GM19025 (cell line): Measurements from ENCODE around the gene ZSCAN26.
"Not testable (repeated sequence)": the region's sequence is repeated elsewhere in the genome, so short reads cannot be mapped to it uniquely, and the experiment has no call there.

ENCODE experiments used
- ATAC-seq: cut with Tn5 transposase; IDR thresholded peaks from one replicate; pipeline ENCODE4 v1.9.1; 2021; ENCODE audit warnings: mild to moderate bottlenecking, low read depth, moderate library complexity; ENCODE audit not compliant: unreplicated experiment

The ZSCAN26 gene

GRCh38 chr6:28315628-28316027, 48.7 kb downstream of the ZSCAN26 start:
- ATAC-seq: no peak

- not testable (repeated sequence) for ATAC-seq
These were observed 50.9 kb downstream of the ZSCAN26 start for GRCh38 chr6:28317866-28318265.

GRCh38 chr6:28322661-28323060, 55.7 kb downstream of the ZSCAN26 start:
- no peak for ATAC-seq

- ATAC-seq: no peak
These were observed 57.0 kb downstream of the ZSCAN26 start for GRCh38 chr6:28323813-28324424.

GRCh38 chr6:28326371-28326948, 59.5 kb downstream of the ZSCAN26 start:
- ATAC-seq: no peak
